Adipocyte (in vitro differentiated cells): ENCODE measurements around the gene CNTN5.
"Not testable (repeated sequence)": the region's sequence is repeated elsewhere in the genome, so short reads cannot be mapped to it uniquely, and the experiment has no call there.

Experiments used
- DNase-seq: peaks from one replicate; pipeline ENCODE4 v3.0.0-alpha.2; 2015; ENCODE audit warnings: low read depth
- H3K27me3 ChIP-seq: replicated peaks from 2 replicates; pipeline ENCODE4 v1.7.0; 2013; ENCODE audit warnings: mild to moderate bottlenecking, low read length, moderate library complexity; ENCODE audit not compliant: control insufficient read depth, insufficient read depth
- H3K36me3 ChIP-seq: 2 replicates; pipeline ENCODE4 v1.7.0; 2013; ENCODE audit warnings: low read length, mild to moderate bottlenecking, moderate library complexity; ENCODE audit not compliant: control insufficient read depth, insufficient read depth, severe bottlenecking
- H3K4me1 ChIP-seq: 2 replicates; pipeline ENCODE4 v1.7.0; 2013; ENCODE audit warnings: mild to moderate bottlenecking, low read length, moderate library complexity; ENCODE audit not compliant: control insufficient read depth, insufficient read depth
- H3K4me3 ChIP-seq: 2 replicates; pipeline ENCODE4 v1.7.0; 2013; ENCODE audit warnings: mild to moderate bottlenecking, low read length, moderate library complexity
- H3K9ac ChIP-seq: 2 replicates; pipeline ENCODE4 v1.7.0; 2013; ENCODE audit warnings: mild to moderate bottlenecking, low read length, moderate library complexity
- H3K9me3 ChIP-seq: 2 replicates; pipeline ENCODE4 v1.7.0; 2013; ENCODE audit warnings: mild to moderate bottlenecking, low read length, moderate library complexity; ENCODE audit not compliant: control insufficient read depth

Gene CNTN5

GRCh38 chr11:99080154-99080553 is 59.4 kb downstream of the CNTN5 start:
- H3K9me3 ChIP-seq = no peaks in the 10 kb centered on the region
- H3K4me3 ChIP-seq = no peak overlapping the region
- DNase-seq = no peak
- H3K36me3 ChIP-seq = no peaks in the 10 kb centered on the region
- no peaks in the 10 kb centered on the region for H3K27me3 ChIP-seq
- no peaks in the 10 kb centered on the region for H3K4me1 ChIP-seq
- H3K9ac ChIP-seq = no peak overlapping the region

DNA sequence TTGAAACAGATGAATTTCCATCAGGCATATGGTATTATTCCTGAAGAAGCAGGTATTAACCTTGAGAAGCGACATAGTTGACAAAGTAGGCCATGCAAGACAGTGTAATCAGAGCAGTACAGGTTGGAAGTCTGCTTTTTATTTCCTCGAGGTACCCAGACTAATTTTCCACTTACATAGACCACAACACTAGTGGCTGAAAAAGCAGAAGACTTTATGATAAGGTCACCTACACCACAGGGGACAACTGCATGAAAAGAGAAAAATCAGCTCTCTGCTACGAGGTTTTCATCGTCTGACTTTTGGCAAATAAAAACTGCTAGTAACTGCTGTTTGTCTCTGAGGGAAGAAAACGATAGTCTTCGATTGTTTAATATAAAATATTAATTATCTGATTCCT is 77.5 kb downstream of the CNTN5 start:
- Histone ChIP-seq H3K27me3 (no peaks in the 10 kb centered on the region), H3K4me3 (no peak overlapping the region), H3K9me3 (peaks cover 5% of the 10 kb centered on the region), H3K9ac (no peak overlapping the region), H3K36me3 (no peaks in the 10 kb centered on the region), H3K4me1 (no peaks in the 10 kb centered on the region)
- no peak for DNase-seq

GRCh38 chr11:99098751-99099150 is 78.0 kb downstream of the CNTN5 start:
- Histone ChIP-seq H3K9ac (no peak overlapping the region), H3K36me3 (no peaks in the 10 kb centered on the region), H3K4me3 (no peak overlapping the region), H3K4me1 (no peaks in the 10 kb centered on the region), H3K27me3 (no peaks in the 10 kb centered on the region), H3K9me3 (peaks cover 5% of the 10 kb centered on the region)
- DNase-seq = no peak

DNA sequence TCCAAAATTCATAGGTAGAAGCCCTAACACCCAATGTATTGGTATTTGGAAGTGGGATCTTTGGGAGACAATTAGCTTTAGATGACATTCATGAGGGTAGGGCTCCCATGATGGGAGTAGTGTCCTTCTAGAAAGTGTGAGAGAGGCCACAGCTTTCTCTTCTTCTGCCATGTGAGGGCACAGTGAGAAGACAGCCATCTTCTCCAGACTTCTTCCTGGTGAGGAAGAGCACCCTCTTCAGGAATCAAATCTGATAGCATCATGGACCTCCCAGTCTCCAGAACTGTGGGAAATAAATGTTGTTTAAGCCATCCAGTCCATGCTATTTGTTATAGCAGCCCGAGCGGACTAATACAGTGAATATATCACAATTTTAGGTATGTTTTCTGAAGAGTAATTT is 96.9 kb downstream of the CNTN5 start:
- Histone ChIP-seq H3K4me3 (no peak overlapping the region), H3K4me1 (no peaks in the 10 kb centered on the region), H3K27me3 (no peaks in the 10 kb centered on the region), H3K9me3 (no peaks in the 10 kb centered on the region), H3K9ac (no peak overlapping the region), H3K36me3 (no peaks in the 10 kb centered on the region)
- DNase-seq = no peak

GRCh38 chr11:99133862-99134261 is 113.1 kb downstream of the CNTN5 start:
- not testable (repeated sequence) for H3K9me3 ChIP-seq, H3K4me3 ChIP-seq, H3K27me3 ChIP-seq, DNase-seq, H3K4me1 ChIP-seq, H3K9ac ChIP-seq, H3K36me3 ChIP-seq

GRCh38 chr11:99135508-99135907 is 114.8 kb downstream of the CNTN5 start:
- Histone ChIP-seq H3K4me1 (no peaks in the 10 kb centered on the region), H3K36me3 (no peaks in the 10 kb centered on the region), H3K9ac (no peak overlapping the region), H3K9me3 (no peaks in the 10 kb centered on the region), H3K4me3 (no peak overlapping the region), H3K27me3 (no peaks in the 10 kb centered on the region)
- no peak for DNase-seq

DNA sequence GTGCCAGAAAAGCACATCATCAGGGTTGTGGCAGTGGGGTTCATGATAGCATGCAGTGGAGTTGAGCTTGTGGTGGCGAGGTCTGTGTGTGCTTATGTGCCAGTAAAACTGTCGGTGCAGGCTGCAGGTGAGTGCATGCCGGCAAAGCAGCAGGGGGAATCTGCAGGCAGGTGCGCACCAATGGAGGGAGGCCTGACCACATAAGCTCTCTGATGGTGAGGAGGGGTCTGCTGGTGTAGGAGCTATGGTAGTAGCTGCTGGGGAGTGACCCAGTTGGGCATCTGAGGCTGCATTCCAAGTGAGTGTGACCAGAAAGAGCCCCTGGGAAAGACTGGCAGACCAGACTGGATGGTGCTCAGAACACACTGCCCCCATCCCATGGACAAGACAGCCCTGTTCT is 121.5 kb downstream of the CNTN5 start:
- no peak overlapping the region for H3K4me3 ChIP-seq
- DNase-seq = no peak
- H3K36me3 ChIP-seq = no peaks in the 10 kb centered on the region
- no peak overlapping the region for H3K9ac ChIP-seq
- no peaks in the 10 kb centered on the region for H3K4me1 ChIP-seq
- no peaks in the 10 kb centered on the region for H3K27me3 ChIP-seq
- H3K9me3 ChIP-seq = no peaks in the 10 kb centered on the region

GRCh38 chr11:99148352-99148751 is 127.6 kb downstream of the CNTN5 start:
- Histone ChIP-seq H3K27me3 (no peaks in the 10 kb centered on the region), H3K9ac (no peak overlapping the region), H3K36me3 (no peaks in the 10 kb centered on the region), H3K9me3 (peaks cover 3% of the 10 kb centered on the region), H3K4me3 (no peak overlapping the region), H3K4me1 (no peaks in the 10 kb centered on the region)
- no peak for DNase-seq

GRCh38 chr11:99154277-99154676 is 133.5 kb downstream of the CNTN5 start:
- no peaks in the 10 kb centered on the region for H3K36me3 ChIP-seq
- no peaks in the 10 kb centered on the region for H3K4me1 ChIP-seq
- no peak overlapping the region for H3K4me3 ChIP-seq
- no peaks in the 10 kb centered on the region for H3K27me3 ChIP-seq
- H3K9ac ChIP-seq = no peak overlapping the region
- no peak for DNase-seq
- peaks cover 3% of the 10 kb centered on the region for H3K9me3 ChIP-seq

DNA sequence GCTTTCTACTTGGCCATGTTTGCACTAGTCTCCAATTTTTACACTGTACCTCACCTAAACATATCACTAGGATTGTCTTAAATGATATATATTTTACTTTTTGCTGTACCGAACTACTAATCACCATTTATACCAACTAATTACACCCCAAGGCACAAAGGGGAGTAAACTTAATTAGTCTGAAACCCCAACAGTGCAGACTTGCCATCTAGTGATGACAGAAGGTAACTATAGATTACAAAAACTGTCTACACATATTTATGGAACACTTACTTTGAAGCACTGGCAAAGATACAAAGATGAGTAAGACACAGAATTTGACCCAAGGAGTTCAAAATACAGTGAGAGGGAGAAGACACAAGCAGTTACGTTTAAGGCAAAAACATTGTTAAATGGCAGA is 139.7 kb downstream of the CNTN5 start:
- H3K36me3 ChIP-seq = no peaks in the 10 kb centered on the region
- H3K27me3 ChIP-seq = no peaks in the 10 kb centered on the region
- no peak for DNase-seq
- H3K9me3 ChIP-seq = no peaks in the 10 kb centered on the region
- no peak overlapping the region for H3K9ac ChIP-seq
- no peak overlapping the region for H3K4me3 ChIP-seq
- no peaks in the 10 kb centered on the region for H3K4me1 ChIP-seq

DNA sequence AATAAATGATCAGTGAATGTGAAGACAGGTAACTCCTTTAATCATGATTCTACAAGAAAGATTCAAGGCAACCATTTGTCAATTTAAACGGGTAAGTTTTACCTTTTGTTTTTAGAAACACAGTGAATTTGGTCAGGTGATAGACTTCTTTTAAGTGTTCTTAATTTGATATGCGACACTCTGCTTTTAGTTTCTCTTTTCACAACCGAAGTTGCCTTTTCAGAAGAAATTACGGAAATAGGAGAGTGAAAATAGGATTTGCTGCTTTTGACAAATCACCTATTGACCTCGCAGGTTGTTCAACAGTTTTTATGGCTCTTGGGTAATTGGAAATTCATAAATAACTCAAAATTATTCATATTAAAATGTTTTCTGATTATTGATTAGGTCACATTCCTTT is 142.1 kb downstream of the CNTN5 start:
- Histone ChIP-seq H3K36me3 (no peaks in the 10 kb centered on the region), H3K9ac (no peak overlapping the region), H3K4me1 (no peaks in the 10 kb centered on the region), H3K27me3 (no peaks in the 10 kb centered on the region), H3K9me3 (no peaks in the 10 kb centered on the region), H3K4me3 (no peak overlapping the region)
- no peak for DNase-seq

GRCh38 chr11:99170591-99170990 is 149.8 kb downstream of the CNTN5 start:
- H3K4me1 ChIP-seq = no peaks in the 10 kb centered on the region
- no peaks in the 10 kb centered on the region for H3K9me3 ChIP-seq
- no peak overlapping the region for H3K9ac ChIP-seq
- DNase-seq = no peak
- H3K36me3 ChIP-seq = no peaks in the 10 kb centered on the region
- no peaks in the 10 kb centered on the region for H3K27me3 ChIP-seq
- no peak overlapping the region for H3K4me3 ChIP-seq
